MCF 10A (cell line): ENCODE measurements around the gene PDGFD. TPM values are rescaled to one million over a fixed set of nuclear protein-coding genes. Genes with fewer than 3 reads are reported as not detected.

Experiments used
- BruUV-seq: library from RNA; stranded (reverse); fragments of 400-500 nt; replicated peaks from 2 replicates; lab custom pipeline; 2021; lab: Mats Ljungman, UMichigan
- CTCF ChIA-PET: fragments of 300-600 bp; sonication (Branson Sonifier 250); formaldehyde crosslinking; extraction: SDS; loops from one replicate; lab custom pipeline; 2021; ENCODE audit warnings: antibody characterized with exemption, inconsistent platforms; lab: Yijun Ruan, JAX
- POLR2A ChIA-PET: fragments of 300-600, 350-650 bp; sonication (Branson Sonifier 250); formaldehyde crosslinking; extraction: SDS; loops from one replicate; lab custom pipeline; 2020; ENCODE audit warnings: antibody characterized with exemption, inconsistent platforms; lab: Yijun Ruan, JAX
- DNase-seq: peaks from one replicate; pipeline ENCODE4 v3.0.0-alpha.2; 2018; ENCODE audit not compliant: unreplicated experiment
- H3K27ac Mint-ChIP-seq: one replicate; pipeline ENCODE4 v1.8.0; 2022; ENCODE audit warnings: mild to moderate bottlenecking, low read depth, mixed read lengths; ENCODE audit not compliant: unreplicated experiment
- H3K27me3 Mint-ChIP-seq: one replicate; pipeline ENCODE4 v1.8.0; 2022; ENCODE audit warnings: mixed read lengths; ENCODE audit not compliant: insufficient read depth, unreplicated experiment
- H3K36me3 Mint-ChIP-seq: one replicate; pipeline ENCODE4 v1.8.0; 2022; ENCODE audit warnings: mild to moderate bottlenecking, moderate library complexity, mixed read lengths; ENCODE audit not compliant: insufficient read depth, unreplicated experiment
- H3K4me1 Mint-ChIP-seq: one replicate; pipeline ENCODE4 v1.8.0; 2022; ENCODE audit warnings: mixed read lengths; ENCODE audit not compliant: insufficient read depth, unreplicated experiment
- H3K4me3 Mint-ChIP-seq: one replicate; pipeline ENCODE4 v1.8.0; 2022; ENCODE audit warnings: mild to moderate bottlenecking, moderate library complexity, mixed read lengths; ENCODE audit not compliant: unreplicated experiment
- H3K9me3 Mint-ChIP-seq: one replicate; pipeline ENCODE4 v1.8.0; 2022; ENCODE audit warnings: mixed read lengths; ENCODE audit not compliant: unreplicated experiment
- CTCF ChIP-seq: fragments of 200-600 bp; IDR thresholded peaks from one replicate; pipeline ENCODE4 v1.8.0; 2022; ENCODE audit warnings: antibody characterized with exemption, mild to moderate bottlenecking; ENCODE audit not compliant: unreplicated experiment
- intact Hi-C: fragments of 100-400 bp; cut with micrococcal nuclease; formaldehyde crosslinking; loops from 2 replicates; pipeline ENCODE4 v1.14.1; 2022
- total RNA-seq: library from RNA; stranded (reverse); gene quantifications from 2 replicates; pipeline ENCODE4 v1.2.3, GENCODE V29; 2022

Gene PDGFD
- total RNA-seq, 1 experiment from 2014 or later = 0.61 TPM

DNA sequence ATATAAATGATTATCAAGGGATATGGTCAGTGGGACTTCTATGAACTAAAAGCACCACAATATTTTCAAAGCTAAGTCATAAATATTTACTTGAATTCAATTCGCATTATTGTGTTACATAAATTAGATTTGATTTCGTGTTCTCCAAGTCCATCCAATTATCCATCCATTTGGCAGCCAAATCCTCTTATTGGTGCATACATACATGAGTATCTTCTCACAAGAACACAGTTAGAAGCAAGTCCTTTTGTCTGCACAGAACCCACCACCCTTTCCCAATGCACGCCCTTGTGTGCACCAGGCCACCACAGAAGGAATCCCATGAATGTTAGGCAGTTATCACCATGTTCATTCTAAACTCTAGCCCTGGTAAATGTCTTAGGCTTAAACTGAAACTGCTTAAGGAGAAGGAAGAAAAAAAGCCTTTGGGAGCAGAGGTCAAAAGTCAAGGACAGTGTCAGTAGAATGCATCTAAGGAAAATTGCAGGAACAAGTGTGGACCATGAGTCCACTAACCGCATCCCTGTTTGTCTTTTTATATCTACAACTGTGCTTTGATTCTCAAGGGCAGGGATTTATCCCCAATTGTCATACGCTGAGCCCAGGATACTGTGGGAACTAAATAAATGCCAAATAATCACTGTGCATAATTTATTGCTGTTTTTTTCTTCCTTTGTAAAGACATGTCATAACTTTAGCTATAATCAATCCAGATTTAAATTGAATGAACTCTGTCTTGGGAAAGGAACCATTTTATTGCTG is 235.7 kb downstream of the PDGFD start:
- intact Hi-C loops = loop anchor here (5.0 kb wide), 1 partner anchor 246 kb away; no protein-coding TSS in a partner anchor
- ChIA-PET CTCF (interaction anchor here (0.6 to 1.5 kb wide), 7 partner anchors 153 to 1939 kb away, joined by 3 to 11 read pairs (median 3); no protein-coding TSS in a partner anchor), POLR2A (interaction anchor here (0.6 kb wide), 1 partner anchor 235 kb away, joined by 3 read pairs; no protein-coding TSS in a partner anchor)

GRCh38 chr11:103927535-103927934 is 236.4 kb downstream of the PDGFD start:
- intact Hi-C loops = loop anchor here (1.0 to 5.0 kb wide), 3 partner anchors 224 to 1933 kb away; no protein-coding TSS in a partner anchor
- ChIA-PET POLR2A (no interaction called here), CTCF (interaction anchor here (0.9 to 1.5 kb wide), 3 partner anchors 154 to 247 kb away, joined by 3 to 11 read pairs (median 4); no protein-coding TSS in a partner anchor)
- H3K27ac Mint-ChIP-seq = no peak overlapping the region
- no peaks in the 10 kb centered on the region for H3K9me3 Mint-ChIP-seq
- DNase-seq = peak; percentile 43
- H3K4me3 Mint-ChIP-seq = no peak overlapping the region
- no peaks in the 10 kb centered on the region for H3K36me3 Mint-ChIP-seq
- BruUV-seq = no TSS peak
- H3K4me1 Mint-ChIP-seq = peaks cover 7% of the 10 kb centered on the region
- H3K27me3 Mint-ChIP-seq = no peaks in the 10 kb centered on the region
- TF ChIP-seq CTCF = peak; percentile 54

More for the DNA sequence above, 235.7 kb downstream of the PDGFD start:
- Mint-ChIP-seq H3K4me3 (no peak overlapping the region), H3K4me1 (peaks cover 7% of the 10 kb centered on the region), H3K36me3 (no peaks in the 10 kb centered on the region), H3K9me3 (no peaks in the 10 kb centered on the region), H3K27me3 (no peaks in the 10 kb centered on the region), H3K27ac (no peak overlapping the region)
- no peak for DNase-seq
- no peak for TF ChIP-seq CTCF
- BruUV-seq = no TSS peak

DNA sequence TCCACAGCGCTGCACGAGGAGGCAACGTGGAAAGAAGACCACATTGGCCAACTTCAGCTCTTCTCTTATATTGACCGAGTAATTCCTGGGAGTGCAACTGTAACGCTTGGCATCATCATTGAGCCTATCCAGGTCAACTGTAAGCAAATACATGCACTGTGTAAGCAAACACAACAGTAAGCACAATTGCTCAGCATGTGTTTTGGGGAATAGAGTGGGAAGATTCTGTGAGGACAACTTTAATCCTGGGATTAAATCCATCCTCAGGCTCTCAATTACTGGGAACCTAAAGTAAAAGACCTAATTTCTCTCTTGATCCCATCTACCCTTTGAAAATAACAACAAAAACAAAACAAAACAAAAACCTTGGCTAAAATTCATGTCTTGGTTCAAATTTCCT is 237.0 kb downstream of the PDGFD start:
- no peak for DNase-seq
- H3K27me3 Mint-ChIP-seq = no peaks in the 10 kb centered on the region
- TF ChIP-seq CTCF = no peak
- H3K27ac Mint-ChIP-seq = no peak overlapping the region
- intact Hi-C loops = loop anchor here (1.0 to 5.0 kb wide), 3 partner anchors 224 to 1934 kb away; no protein-coding TSS in a partner anchor
- H3K4me3 Mint-ChIP-seq = no peak overlapping the region
- CTCF ChIA-PET = interaction anchor here (0.6 to 1.5 kb wide), 4 partner anchors 222 to 1937 kb away, joined by 3 to 11 read pairs (median 3); no protein-coding TSS in a partner anchor
- no peaks in the 10 kb centered on the region for H3K9me3 Mint-ChIP-seq
- no peaks in the 10 kb centered on the region for H3K36me3 Mint-ChIP-seq
- POLR2A ChIA-PET = no interaction called here
- peaks cover 7% of the 10 kb centered on the region for H3K4me1 Mint-ChIP-seq
- BruUV-seq = no TSS peak
